GM18526 (cell line): Measurements from ENCODE around the gene ATXN7L1.

ENCODE experiments used
- POLR2A ChIP-seq: IDR thresholded peaks from 3 replicates; pipeline ENCODE4 v1.6.1; 2011; ENCODE audit not compliant: insufficient read length; ENCODE audit errors: extremely low read depth

ATXN7L1 gene

DNA sequence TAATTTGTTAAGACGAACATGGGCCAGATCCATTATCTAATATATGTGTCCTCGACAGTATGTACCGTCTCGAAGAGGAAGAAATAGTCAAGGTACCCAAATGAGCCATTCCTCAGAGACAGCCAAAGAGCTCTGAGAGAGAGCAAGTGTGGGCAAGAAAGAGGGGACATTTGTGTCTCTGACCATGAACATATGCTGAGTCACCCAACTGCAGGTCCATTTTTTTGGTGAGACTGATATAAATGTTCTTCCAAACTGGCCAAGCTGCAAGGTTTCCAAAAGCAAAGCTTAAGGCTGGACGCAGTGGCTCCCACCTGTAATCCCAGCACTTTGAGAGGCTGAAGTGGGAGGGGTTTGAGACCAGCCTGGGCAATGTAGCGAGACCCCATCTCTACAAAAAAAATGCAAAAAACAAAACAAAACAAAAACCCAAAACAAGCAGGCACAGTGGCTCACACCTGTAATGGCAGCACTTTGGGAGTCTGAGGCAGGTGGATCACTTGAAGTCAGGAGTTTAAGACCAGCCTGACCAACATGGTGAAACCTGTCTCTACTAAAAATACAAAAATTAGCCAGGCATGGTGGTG, 26.0 kb upstream of the ATXN7L1 start:
- no peak for TF ChIP-seq POLR2A

DNA sequence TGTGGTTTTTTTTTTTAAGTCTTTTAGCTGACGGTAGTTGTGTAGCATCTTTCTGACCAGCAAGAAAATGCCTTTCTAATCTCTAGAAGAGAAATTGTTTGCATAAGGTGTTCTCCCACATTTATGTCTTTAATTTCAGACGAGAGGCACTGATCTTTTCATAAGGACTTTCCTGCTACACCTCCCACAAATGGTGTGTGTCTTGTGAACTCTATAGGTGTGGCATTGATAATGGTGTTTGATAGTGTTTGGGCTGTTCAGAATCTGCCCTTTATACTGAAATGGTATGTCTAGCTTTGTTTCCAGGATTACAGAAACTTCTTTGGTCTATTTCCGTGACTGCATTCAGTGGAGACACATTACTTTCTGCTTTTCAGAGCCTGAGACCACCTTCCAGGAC, 21.6 kb upstream of the ATXN7L1 start:
- no peak for TF ChIP-seq POLR2A

DNA sequence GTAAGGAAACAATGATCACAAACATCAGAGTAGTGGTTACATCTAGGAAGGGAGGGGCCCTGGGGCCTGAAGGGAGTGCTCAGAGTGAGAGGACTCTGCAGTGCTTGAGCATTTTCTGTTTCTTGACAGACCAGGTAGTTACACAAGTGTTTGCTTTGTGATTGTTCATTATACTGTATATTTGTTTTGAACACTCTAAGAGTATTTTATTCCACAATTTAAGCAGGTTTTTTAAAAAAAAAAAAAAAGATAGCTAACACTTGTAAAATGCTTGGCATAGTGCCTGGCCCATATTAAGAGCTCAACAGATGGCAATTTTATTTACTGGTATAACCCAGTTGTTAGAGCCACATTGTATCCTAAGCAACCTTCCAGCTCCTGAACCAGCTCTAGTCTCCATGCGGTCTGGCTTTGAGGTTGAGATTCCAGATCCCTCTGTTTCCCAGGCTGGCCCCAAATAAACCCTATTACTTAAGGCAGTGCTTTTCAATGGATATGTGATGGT, 20.1 kb upstream of the ATXN7L1 start:
- TF ChIP-seq POLR2A, result no peak

DNA sequence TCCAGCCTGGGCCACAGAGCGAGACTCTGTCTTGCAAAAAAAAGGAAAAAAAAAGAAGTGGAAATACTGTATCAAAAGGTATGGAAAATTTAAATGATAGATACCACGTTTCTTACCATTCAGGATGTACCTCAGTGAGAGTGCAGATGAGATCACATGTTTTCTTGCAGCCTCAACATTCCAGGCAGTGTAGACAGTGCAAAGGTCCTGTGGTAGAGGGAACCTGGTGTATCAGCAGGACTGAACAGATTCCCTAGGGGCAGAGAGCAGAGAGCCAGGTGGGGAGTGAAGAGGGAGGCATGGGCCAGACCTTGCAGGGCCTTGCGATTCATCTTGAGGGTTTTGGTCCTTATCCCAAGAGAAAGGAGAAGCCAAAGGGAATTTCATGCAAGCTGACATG, 17.7 kb upstream of the ATXN7L1 start:
- no peak for TF ChIP-seq POLR2A

DNA sequence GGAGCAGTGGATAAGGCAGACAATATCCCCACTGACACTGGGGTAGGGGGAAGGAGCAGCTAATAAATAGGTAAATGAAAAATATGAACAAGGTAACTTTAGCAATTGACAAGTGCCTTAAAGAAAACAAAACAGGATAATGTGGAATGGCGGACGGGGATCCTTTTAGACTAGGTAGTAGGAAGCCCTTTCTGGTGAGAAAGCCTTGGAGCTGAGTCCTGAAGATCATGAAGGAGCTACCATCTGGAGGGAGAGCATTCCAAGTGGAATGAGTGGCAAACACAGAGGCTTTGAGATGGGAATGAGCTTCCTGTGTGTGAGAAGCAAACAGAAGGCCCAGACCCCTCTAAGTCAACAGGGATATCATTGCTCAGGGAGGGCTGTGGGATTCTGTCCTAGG, 16.0 kb upstream of the ATXN7L1 start:
- no peak for TF ChIP-seq POLR2A

DNA sequence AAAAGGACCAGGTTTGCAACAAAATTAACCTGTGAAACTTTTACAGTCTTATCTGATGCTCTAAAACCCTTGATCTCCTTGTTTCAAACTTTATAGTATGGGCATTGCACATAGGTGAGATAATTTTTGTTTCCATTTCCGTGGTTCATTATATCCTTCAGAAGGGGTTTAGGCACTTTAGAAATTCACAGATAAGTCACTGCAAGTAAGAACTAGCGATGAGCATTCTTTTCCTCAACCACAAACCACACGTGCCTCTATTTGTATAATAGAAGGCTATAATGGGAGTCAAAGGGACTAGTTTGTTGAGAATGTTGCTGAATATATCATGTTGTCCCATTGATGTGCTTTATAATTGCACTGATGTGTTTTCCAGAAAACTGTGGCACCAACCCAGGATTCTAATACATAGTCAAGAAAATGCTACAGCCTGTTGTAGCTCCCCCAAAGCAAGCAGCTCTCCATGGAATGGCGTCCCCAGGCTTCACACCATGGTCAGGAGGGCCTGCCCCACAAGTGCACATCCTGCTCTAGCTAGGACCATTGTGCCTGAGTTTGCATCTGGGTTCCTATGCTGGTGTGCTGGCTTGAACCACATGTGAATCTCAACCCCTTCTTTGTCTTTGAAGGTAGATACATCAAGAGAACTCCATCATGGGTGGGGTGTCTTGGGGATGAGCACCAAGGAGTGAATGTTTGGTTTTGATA, 14.0 kb upstream of the ATXN7L1 start:
- TF ChIP-seq POLR2A, result no peak

DNA sequence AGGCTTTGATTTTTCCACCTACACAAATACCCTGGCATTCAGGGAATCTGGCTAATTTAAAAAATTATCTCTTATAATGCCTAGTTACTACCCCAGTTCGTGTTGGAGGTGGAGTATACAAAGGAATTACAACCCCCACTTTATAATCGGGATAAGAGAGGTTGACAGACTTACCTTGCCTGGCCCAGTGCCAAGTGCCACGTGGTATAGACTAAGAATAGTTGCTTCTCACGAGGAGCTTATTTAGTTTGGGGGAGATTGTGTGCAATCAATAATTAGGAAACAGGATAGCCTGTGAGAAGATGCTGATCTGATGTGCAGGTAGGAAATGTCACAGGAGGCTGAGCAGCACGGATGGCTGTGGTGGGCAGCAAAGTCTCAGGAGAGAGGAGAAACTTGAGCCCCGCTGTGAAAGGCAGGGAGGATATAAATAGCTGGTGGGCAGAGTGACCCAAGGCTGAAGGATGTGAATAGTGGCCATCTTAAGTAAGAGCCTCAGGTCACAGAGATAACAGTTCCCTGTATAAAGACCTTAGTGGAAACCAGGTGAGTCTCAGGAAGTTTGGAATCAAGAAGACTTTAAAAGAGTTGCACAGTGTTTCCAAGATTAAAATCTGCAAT, 11.3 kb upstream of the ATXN7L1 start:
- no peak for TF ChIP-seq POLR2A

DNA sequence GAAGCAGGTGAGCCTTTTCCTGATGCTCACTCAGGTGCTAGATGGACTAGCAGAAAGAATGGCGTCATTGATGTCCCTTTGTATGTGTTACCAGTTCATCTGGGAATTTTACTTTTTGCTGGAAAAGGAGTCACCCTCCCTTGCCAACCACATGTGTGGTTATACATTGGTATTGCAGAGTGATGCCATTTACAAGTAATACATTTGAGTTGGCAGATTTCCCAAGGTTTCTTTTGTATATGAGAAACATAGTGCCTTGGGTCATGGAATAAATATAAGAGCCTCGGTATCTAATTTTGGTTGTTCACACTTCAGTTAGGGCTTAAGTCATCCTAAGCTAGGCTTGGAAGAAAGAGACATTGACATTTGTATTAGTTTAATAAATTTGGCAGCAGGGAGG, 10.4 kb upstream of the ATXN7L1 start:
- no peak for TF ChIP-seq POLR2A

DNA sequence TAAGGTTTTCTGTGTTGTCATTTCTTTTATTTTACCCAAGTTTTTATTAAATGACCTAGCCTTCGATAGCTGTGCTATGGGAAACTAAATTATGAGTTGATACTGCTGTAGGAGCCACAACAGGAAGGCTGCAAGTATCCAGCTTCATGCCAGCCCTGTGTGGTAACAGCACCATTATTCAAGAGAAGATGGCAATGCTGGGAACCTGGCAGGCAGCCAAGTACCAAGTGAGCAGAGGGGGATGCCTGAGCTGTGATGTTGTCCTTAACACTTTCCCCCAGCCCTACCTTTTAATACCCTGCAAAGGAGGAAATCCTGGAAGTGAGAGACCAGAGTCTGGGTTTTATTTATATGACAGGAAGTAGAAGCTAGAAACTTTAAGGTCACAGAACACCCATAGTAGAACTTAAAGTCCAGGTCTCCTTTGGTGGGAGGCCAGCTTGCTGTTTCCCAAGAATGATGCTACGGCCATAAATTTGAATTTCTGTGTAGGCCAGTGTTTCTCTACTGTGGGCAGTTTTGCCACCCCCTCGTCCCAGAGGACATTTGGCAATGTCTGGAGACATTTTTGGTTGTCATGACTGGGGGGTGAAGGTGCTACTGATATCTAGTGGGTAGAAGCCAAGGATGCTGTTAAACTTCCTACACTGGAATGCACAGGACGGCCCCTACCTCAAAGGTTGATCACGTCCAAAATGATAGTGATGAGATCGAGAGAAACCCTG, 9.2 kb upstream of the ATXN7L1 start:
- TF ChIP-seq POLR2A, result no peak

DNA sequence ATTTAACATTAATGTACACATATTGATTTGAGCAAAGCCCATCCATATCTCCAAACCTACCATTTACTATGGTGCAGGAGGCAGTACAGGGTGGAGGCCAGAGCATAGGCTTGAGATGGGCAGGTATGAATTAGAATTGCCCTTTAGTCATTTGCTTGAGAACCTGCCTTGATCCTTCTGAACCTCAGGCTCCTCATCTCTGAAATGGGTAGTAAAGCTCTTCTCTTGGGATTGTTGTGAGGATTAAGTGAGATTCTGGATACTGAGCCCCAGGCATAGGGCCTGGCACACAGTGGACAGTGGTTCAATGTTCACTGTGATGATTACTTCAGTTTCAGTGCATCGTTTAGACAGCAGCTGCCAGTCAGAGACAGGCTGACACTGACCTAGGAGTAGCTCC, 5.0 kb upstream of the ATXN7L1 start:
- no peak for TF ChIP-seq POLR2A

DNA sequence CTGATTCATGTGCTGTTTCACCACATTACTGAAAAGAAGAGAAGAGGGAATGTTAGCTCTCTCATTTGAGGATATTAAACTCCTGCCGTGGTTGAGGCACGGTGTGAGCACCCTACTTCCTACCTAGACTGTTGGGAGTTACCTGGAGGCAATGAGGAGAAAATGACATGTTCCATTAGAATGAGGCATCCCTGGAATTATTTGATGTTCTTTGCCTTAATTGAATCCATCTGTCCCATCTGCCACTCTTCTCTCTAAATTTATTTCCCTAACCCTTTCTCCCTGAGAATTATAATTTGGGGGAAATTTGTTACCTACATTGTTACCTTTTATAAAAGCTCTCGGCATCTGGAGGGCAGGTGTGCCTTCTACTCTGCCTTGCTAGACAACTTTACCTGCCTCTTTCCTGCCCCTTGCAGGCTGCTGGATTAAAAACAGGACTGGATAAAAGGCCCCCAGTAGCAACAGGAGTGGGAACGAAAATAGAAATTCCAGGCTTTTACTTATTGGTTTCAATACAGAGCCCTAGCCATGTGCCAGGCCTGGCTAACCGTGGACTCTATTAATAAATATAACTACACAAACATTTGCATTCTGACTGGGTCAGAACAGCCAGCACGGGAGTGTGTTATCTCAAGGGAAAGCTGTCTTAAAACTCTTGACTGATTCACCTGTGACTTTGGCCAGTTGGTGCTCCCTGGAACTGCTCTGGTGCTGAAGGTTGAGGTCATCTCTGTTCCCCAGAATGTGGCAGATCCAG, 4.4 kb upstream of the ATXN7L1 start:
- no peak for TF ChIP-seq POLR2A

DNA sequence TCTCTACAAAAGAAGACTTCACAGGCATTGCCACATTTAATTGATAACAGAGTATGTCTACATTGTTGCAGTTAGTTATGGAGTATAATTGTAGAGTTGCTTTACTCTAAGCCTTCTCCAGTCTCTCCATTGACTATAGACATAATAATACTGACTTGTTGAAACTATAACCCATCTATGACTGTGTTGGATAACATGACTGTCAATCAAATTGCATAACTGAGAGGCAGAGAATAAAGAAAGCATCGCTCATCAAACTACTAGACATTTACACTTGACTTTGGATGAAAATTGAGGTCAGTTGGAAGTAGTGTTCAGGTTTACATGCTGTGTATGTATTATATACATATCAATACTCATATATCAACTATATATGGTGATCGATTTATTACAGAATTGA, 3.4 kb upstream of the ATXN7L1 start:
- no peak for TF ChIP-seq POLR2A

DNA sequence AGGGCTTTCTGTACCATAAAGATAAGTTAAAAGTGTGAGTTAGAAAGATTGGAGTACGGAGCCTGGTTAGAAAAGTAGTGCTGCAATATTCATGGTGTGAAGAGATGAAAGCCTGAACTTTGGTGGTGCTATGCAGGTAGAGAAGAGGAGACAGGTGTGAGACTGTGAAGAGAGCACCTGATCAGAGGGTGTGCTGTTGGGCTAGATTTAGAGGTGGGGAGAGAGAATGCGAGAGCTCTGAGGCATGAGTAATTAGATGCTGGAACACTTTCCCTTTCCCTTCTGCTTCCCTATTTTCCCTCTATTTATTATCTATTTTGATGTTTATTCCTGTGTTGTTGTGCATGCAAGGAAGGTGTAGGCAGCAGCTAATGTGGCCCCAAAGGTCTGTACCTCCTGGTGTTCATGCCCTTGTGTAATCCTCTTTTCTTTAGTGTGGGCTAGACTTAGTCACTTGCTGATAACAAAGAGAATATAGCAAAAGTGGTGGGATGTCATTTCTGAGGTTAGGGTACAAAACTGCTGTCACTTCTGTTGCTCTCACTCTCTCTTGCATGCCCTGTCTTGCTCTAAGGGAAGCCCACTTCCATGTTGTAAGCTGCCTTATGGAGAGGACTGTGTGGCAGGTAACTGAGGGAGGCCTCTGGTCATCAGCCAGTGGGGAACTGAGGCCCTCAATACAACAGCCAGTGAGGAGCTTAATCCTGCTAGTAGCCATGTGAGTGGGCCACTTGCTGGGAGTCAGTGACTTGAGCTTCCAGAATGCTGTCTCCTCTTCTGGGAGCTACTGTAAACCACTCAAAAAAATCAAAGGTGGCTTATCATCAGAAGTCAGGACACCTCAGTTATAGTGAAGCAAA, 2.6 kb upstream of the ATXN7L1 start:
- no peak for TF ChIP-seq POLR2A

DNA sequence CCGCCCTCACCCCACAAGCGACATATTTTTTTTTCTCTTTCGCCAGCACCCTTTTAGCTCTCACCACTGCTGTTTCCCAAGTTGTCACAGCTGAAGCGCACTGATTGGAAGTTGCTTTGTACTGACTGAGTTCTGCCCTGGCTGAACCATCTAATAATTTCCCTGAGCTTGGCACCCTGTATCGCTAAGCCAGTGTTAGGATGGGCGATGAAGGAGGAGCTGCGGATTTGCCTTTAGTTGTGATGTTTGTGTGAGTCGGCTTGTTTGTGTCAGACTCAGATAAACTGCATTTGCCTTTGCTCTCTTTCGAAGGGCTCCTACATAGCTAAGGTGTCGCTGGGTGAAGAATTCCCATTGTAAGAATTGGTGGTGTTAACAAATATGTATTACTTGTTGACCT, 1.3 kb upstream of the ATXN7L1 start:
- no peak for TF ChIP-seq POLR2A

DNA sequence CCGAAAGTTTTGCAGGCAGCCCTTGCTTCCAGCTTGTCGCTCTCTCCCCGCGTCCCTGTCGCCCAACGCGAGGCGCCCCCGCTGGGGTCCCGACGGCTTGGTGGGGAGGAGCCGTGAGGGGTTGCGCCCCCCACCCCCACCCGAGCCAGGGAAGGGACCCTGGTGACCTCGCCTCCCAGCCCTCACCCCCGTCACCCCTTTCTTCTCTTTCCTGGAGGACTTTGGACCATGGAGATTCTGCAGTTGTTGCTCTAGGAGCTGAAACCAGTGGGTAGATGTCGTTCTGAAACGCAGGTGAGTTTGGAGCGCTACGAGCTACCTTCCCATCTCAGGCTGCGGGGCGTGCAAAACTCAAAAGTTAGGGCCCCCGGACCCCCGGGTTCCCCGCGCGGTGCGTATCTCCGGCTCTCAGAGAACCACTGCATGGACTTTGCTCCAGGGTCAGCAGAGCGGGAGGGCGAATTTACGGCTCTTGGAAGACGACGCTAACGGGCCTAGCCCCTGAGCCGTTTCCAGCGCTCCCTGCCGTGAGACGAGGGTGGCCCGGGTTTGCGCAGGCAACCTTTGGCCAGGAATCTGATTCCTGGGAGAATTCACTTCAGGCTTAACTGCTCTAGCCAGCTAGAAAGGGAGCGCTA, 684 bp upstream of the ATXN7L1 start:
- TF ChIP-seq POLR2A, result no peak
